ENCODE measurements around the gene COL5A1. TPM values are rescaled to one million over a fixed set of nuclear protein-coding genes. Genes with fewer than 3 reads are reported as not detected.

COL5A1 gene
- total RNA-seq, 1 experiment from 2014 or later: 5.4 TPM

DNA sequence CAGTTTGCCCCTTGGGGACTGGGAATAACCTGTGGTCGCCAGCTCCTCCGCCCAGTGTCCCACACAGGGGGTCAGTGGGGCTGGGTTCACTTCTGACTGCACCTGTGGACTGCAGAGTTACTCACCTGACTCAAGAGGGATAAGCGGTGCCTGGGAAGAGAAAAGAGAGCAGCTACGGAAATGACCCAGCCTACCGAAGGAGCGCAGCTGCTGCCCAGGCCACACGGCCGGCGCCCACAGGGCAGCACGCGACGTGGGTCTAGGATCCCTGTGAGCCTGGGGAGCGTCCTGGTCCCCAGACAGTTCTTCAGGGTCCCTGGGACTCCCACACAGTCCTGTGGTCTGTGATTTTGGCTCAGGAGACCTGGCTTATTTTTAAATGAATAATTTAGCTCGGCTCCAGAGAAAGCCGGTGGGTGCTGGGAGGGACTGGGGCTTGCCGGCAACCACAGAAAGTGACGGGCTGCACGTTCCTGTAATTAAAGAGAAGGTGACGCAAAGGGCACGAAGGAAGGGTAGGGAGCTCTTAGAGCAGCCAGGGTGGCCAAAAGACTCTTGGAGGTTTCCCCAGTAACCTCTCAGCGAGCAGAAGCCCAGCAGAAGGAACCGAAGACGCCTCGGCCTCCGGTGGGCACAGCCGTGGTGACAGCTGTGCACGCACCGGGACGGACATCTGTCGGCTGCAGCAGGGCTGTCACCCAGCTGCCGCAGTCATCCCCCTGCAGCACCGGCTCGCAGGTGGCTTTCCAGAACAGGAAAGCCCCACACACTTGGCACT is 141.5 kb downstream of the COL5A1 start:
- no peak for DNase-seq (ENCODE audit: low read depth)

DNA sequence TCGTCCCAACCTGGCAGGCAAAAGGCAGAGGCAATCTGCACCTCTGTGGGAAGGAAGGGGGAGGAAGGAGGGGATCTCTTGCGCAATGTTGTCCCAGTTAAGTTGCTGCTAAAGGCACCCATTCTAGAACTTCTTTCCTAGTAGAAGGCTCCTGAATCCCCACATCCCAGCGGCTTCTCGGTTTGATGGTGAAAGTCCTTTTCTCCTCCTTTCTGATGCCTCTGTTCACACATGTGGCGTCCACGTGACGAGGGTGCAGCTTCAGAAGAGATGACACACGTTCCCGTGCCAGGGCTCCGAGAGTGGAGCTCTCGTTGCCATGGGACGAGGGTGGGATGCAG is 142.1 kb downstream of the COL5A1 start:
- DNase-seq (ENCODE audit: low read depth): no peak

- no peak for DNase-seq (ENCODE audit: low read depth)
Observed at GRCh38 chr9:134784577-134785305, 143.1 kb downstream of the COL5A1 start.

DNA sequence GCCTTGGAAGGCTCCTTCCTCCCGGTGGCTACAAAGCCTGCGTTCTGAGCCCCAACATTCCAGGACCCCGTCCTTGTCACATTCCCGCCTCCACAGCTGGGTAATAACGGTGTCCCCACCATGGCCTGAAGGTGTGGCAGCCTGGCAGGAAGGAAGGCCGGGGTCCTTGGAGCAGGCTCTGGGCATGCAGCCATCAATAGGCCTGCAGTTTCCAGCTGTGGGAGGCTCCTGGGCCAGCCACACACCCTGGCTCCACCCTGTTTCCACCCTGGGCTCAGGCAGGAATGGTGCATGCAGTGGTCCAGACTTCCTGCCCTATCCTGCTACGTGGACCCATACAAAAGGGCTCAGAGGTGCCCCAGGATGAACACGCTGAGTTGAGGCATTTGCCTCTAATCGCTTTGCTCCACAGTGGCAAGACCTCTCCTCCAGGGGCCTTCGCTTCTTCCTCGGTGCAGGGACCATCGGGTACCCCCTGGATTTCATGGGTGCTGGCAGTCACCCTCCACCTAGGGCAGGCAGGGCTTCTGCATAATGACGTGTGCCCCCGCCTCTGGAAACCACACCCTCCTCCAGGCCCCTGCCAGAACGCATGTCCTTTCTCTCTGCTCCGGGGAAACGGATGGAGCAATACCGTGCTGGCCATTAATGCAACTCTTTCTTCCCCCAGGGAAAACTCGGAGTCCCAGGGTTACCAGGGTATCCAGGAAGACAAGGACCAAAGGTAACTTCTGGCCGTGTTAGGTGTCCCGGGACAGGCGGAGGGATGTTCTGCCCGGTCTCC is 143.9 kb downstream of the COL5A1 start:
- DNase-seq (ENCODE audit: low read depth): no peak

GRCh38 chr9:134787601-134788531 is 146.3 kb downstream of the COL5A1 start:
- DNase-seq (ENCODE audit: low read depth): no peak

GRCh38 chr9:134789168-134789567 is 147.6 kb downstream of the COL5A1 start:
- no peak for DNase-seq (ENCODE audit: low read depth)

DNA sequence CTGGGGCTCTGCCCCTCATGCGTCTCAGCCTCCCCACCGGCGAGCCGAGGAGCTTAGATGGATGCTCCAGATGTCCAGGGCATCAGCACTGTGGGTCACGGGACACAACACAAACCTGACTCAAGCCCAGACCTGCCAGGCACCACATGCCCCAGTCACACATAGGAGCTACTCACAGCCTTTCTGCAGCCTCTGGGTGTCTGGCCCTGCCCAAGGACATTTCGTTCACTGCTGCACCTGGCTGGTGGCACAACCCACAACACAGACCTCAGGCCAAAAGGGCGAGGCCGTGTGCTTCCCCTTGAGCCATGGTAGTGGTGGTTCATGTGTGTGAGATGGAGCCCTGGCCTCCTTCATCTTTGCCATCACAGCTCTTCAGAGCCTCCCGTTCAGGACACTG is 149.4 kb downstream of the COL5A1 start:
- DNase-seq (ENCODE audit: low read depth): no peak

GRCh38 chr9:134792627-134793026 is 151.0 kb downstream of the COL5A1 start:
- DNase-seq (ENCODE audit: low read depth): no peak

- no peak for DNase-seq (ENCODE audit: low read depth)
Observed at GRCh38 chr9:134793288-134794188, 151.9 kb downstream of the COL5A1 start.

DNA sequence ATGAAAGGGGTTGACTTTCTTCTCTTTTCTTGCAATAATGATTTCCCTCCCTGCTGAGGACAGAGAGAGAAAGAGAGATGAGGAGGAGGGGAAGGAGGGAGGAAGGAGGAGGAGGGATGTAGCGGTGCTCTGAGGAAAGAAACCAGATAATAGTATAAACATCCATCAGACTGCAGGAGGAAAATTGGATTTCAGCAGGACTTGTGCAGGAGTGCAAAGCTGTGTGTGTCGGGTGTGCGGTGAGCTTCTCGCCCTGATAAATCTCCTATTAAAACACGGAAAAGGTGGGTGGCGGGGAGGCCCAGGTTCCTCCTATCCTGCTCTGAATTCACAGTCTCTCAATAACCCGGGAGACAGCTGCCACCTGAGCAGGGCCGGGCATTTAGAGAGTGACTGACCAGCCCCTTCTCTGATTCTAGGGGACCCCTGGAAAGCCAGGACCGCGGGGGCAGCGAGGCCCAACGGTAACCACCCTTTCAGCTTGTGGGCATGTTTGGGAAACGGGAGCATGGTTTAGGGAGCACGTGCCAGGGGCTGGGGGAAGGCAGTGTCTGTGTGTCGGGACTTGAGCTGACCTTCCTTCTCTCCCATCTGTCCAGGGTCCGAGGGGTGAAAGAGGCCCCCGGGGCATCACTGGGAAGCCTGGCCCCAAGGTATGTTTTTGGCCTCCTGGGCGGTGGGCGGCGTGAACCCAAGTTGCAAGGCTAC is 153.2 kb downstream of the COL5A1 start:
- DNase-seq (ENCODE audit: low read depth): no peak

DNA sequence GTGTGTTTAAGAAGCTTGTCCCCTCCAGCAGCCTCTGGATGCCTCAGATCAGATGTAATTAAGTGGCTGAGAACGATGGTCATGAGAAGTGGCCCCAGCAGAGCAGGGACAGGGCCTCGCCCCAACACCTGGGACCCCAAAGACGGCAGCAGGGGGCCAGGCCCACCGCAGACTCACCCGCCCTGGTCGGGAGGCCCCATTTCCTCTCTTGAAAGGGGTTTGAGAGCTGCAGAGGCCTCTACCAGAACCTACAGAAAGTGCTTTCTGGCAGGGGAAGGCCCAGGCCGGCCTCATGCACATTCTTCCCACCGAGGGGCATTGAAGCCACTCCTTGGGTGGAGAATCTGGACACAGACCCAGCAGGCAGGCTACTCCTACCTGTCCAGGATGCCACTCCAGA is 153.8 kb downstream of the COL5A1 start:
- DNase-seq (ENCODE audit: low read depth): no peak

- DNase-seq (ENCODE audit: low read depth): no peak
Observed at GRCh38 chr9:134796882-134797281, 155.3 kb downstream of the COL5A1 start.

GRCh38 chr9:134800791-134801339 is 159.3 kb downstream of the COL5A1 start:
- no peak for DNase-seq (ENCODE audit: low read depth)

DNA sequence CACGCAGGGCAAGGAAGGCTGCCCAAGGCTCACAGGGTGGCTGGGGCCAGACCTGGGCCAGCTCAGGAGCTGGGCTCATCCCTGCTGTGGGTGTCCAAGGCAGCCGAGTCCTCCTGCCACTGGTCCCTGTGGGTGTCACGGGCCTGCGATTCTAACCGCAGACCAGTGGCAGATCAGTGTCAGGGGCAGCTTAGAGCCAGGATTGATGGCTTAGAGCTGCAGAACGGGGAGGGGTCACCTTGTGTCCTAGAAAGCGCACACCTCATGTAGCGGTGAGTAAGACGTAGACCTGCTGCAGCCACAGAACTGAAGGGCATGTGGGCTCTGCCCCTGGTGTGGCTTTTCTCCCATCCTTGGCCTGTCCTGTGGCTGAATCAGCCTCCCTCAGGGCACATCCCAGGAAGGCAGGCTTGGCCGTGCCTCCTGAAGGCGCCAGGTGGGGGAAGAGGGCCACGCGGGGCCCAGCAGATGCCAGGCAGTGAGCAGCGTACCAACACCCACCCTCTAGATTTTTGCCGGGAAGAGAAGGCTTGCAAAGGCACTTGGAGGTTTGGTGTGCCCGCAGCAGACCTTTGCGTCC is 160.7 kb downstream of the COL5A1 start:
- no peak for DNase-seq (ENCODE audit: low read depth)

DNA sequence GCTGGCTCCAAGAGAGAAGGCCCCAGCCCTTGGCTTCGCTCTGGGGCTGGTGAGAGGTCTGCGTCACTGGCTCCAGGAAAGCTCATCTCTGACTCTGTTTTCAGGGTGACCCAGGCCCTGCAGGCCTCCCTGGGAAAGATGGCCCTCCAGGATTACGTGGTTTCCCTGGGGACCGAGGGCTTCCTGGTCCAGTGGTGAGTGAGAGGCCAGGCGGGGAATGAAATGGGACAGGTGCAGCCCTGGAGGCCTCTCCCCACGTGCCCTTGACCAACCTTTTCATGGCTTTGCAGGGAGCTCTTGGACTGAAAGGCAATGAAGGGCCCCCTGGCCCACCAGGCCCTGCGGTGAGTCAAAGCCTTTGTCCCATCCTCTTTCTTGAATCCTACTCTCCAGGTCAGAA is 163.3 kb downstream of the COL5A1 start:
- no peak for DNase-seq (ENCODE audit: low read depth)

DNA sequence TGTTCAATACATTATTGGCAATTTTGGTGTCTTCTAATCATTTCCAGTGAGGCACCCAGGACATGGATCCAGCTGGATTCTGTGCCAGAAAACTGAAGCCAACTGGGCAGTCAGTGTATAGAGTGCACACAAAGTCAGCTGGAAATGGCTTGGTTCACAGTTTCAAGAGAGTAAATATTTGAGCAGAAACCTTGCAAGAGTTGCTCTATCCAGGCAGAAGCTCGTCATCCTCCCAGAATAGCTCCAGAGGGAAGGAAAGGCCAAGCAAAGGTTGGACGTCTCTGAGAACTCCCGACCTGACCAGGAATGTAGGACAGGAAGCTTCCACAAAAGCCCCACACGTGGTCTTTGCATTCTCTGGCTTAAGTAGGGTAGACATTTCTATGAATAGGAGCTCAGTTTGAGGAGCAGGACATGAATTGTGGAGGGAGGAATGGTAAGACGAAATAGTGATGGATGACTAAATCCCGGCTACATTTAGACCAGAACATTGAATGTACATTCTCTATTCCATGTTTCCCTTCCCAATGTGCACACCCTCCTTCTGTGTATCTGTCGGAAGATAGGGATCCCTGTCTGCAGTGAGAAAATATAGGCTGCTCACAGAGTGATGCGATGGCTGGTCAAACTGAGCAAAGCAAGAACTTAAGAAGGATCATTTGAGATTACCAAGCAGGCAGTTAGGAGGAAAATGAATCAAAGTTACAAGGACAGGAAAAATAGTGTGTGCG is 166.3 kb downstream of the COL5A1 start:
- DNase-seq (ENCODE audit: low read depth): no peak

DNA sequence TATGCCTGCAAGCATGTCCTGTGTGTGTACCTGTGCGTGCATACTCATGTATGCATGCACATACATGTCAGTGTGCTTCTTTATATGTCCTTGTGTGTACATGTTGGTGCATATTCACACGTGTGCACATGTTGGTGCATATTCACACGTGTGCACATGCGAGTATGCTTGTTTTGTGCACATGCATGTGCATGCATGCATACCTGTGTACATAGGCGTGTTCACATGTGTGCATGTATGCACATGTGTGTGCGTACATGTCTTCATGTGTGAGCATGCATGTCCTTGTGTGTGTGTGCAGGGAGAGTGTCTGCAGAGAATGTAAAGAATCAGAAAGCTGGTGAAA is 166.8 kb downstream of the COL5A1 start:
- DNase-seq (ENCODE audit: low read depth): no peak

DNA sequence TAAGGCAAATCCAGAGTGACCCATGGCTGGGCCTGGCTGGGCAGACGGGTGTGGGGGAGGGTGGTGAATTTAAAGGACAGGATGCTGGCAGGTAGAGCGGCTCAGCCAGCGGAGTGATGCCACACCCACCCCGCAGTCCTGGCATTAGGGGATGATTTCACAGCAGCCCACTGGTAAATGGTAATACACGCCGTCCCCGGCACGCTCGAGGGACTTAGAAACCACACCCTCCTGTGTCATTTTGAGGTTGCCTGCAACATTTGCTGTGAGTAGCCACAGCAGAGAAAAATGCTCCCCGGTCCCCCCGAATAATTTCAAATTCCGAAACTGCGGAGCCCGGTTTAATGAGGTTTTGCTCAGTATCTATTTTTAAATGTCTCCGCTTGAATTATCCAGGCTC is 167.7 kb downstream of the COL5A1 start:
- DNase-seq (ENCODE audit: low read depth): no peak

All from HT1080 (cell line).